Measurements from ENCODE around the gene ABCD4. TPM values are rescaled to one million over a fixed set of nuclear protein-coding genes. Genes with fewer than 3 reads are reported as not detected.

The ABCD4 gene
- total RNA-seq, 2 donors from 2014 or later, result 55.4 to 57.1 TPM

DNA sequence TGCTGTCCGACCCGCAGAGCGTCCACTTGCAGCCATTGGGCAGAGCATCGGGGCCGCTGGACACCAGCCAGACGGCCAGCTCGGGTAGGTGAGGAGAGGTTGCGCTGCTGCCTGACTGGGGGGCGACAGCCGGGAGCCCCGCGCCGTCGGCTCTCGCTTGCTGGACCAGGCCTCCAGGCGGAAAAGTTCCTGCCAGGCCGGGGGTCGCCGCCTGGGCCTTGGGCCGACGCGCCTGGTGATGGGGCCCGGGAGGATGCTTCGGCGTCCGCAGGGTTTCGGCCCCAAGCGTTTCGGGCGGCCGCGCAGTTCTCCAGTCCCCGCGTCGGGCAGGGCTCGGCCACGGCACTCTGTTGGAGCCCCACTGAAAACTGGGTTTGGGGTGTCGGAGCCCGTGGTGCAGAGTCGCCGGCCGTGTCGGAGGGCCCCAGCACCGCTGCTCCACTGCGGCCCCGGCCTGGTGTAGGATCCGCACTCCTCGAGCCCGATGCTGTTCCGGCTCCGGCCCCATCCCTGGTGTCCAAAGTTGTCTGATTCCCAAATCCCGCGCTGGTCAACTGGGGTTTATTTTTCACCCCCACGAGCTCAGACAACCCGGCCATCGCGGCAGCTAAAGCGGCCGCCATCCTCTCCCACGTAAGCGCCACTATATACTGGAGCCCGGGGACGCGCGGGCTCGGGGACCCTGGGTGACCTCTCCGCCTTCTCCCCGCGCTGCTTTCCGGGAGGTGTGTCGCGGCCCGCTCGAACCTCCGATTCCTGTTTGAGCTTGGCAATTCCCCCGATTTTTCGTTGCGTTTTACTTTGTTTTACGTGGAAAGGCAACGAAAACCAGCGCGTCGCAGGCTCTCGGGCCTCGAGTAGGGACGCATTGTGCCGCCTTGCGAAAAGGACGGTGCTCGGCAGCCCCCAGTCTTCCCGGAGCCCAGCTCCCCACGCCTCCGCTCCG lies 62.6 kb downstream of the ABCD4 start:
- Mint-ChIP-seq H3K27me3 (peaks cover 60% of the 10 kb centered on the region), H3K4me3 (peak overlapping the region; percentile 48), H3K9me3 (no peaks in the 10 kb centered on the region), H3K4me1 (peaks cover 6% of the 10 kb centered on the region), H3K27ac (no peak overlapping the region), H3K36me3 (ENCODE audit: low read depth) (peaks cover 9% of the 10 kb centered on the region)
- peak; percentile 12 for ATAC-seq (replicated peaks)

GRCh38 chr14:74238974-74239847 lies 63.5 kb downstream of the ABCD4 start, which contains the start of gene VSX2:
Gene VSX2, plus strand, starts transcription at chr14:74239449. Its CDS starts 113 bp downstream, at chr14:74239562.
- Mint-ChIP-seq H3K36me3 (ENCODE audit: low read depth) (peaks cover 9% of the 10 kb centered on the region), H3K9me3 (no peaks in the 10 kb centered on the region), H3K4me1 (peaks cover 6% of the 10 kb centered on the region), H3K4me3 (peak within 1 kb of the TSS; percentile 48), H3K27ac (no peak within 1 kb of the TSS), H3K27me3 (peaks cover 53% of the 10 kb centered on the region)
- no peak for ATAC-seq (replicated peaks)

GRCh38 chr14:74237441-74237840 lies 65.3 kb downstream of the ABCD4 start:
- ATAC-seq (replicated peaks), result no peak
- Mint-ChIP-seq H3K27ac (no peak overlapping the region), H3K36me3 (ENCODE audit: low read depth) (peaks cover 9% of the 10 kb centered on the region), H3K27me3 (peaks cover 39% of the 10 kb centered on the region), H3K9me3 (peaks cover under 1% of the 10 kb centered on the region), H3K4me1 (peaks cover 5% of the 10 kb centered on the region), H3K4me3 (no peak overlapping the region)

Other genes starting within 250 kb of the ABCD4 start
- 10 to 100 TPM; 12.3 to 27.2 TPM for gene ALDH6A1, start 218.5 kb downstream of the ABCD4 start, total RNA-seq
- 10 to 100 TPM; 15.4 to 19.7 TPM for gene LIN52, start 218.0 kb downstream of the ABCD4 start, total RNA-seq
- not detected for gene VSX2, start 63.5 kb downstream of the ABCD4 start, total RNA-seq
- gene VRTN, start 45.5 kb upstream of the ABCD4 start, total RNA-seq, result not detected
- not detected for gene SYNDIG1L, start 123.3 kb upstream of the ABCD4 start, total RNA-seq
- gene NPC2, start 190.4 kb upstream of the ABCD4 start, total RNA-seq, result 10 to 100 TPM; 34.1 to 37.2 TPM
- gene ISCA2, start 190.8 kb upstream of the ABCD4 start, total RNA-seq, result 10 to 100 TPM; 20.3 to 28.5 TPM